HL-60/S4 (cell line): Measurements from ENCODE around the gene ARMS2.

Source experiments
- in situ Hi-C: fragments of 300-500 bp; cut with MboI; formaldehyde crosslinking; loops from 2 replicates; pipeline ENCODE4 v1.14.3; 2022; ENCODE audit warnings: low sequenced_read_pairs

Gene ARMS2

GRCh38 chr10:122449153-122449552 lies 5.3 kb upstream of the ARMS2 start:
- in situ Hi-C loops = loop anchor here (25.0 kb wide), 2 partner anchors 162 to 312 kb away; no protein-coding TSS in a partner anchor

- in situ Hi-C loops = no loop called here
Measured at GRCh38 chr10:122450353-122450990, 4.0 kb upstream of the ARMS2 start.

- in situ Hi-C loops = no loop called here
Measured at GRCh38 chr10:122454071-122454470, 382 bp upstream of the ARMS2 start.

DNA sequence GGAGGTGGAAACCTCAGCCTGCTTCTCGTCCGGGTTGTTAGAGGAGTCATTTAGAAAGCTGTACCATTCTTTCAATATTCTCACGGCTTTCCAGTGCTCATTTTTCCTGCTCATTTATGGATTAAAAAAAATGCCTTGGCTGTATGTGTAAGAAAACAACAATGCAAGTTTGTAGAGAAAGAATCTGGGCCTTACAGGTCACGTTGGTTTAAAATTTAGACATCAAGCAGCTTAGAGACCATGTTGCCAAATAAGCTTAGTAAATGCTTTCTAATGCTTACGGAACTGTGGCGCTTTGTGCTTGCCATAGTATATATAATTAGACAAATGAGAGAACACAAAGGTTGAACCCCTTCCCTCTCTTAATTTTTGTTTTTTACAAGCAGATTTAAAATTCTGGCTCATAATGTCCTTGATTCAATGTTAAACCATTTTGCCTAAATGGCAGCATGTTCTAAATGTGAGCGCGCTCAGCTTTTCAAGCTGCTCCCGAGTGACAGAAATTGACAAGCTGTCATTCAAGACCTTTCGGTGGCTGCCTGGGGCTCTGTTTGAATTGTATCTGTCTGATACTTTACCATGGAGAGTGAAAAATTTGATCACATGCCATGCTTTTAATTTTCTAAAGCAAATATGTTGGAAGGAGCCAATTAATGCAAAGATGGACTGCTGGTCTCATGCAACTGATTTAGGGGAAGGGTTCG lies 1.1 kb downstream of the ARMS2 start:
- in situ Hi-C loops = no loop called here

DNA sequence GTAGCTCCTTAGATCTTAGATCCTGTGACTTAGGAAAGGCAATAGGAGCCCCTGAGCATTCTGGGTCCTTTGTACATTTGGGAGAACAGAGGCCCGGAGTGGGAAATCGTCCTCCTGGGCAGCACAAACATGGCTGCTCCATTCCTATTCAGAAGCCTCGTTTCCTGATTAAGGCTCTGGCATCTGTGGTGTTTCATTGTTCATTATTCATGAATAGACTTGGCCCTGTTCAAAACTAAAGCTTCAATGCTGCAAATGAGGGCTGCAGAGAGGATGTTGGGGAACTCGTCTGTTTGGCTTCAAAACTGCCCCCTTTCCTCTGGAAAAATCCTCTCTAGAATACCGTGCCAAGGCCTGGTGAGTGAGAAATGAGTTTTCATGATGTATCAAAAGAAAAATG lies 3.5 kb downstream of the ARMS2 start:
- in situ Hi-C loops = no loop called here

DNA sequence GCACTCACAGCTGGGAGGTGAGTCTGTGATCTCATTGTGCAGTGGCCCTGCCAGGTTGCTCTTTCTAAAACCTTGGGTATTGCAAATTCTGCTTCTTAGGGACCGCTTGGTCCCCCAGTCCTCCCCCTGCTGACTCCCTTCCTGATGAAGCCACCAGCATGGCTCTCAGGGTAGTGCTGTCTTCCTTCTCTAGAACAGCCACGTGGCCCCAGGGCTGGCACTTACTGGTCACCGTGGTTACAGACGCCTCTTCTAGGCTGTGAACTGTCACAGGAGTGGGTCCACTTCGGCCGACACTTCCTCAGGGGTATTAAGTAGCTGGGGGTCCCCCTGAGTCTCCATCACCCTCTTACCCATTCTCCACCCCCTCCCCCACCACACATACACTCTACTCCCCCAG lies 4.2 kb downstream of the ARMS2 start:
- in situ Hi-C loops = no loop called here

DNA sequence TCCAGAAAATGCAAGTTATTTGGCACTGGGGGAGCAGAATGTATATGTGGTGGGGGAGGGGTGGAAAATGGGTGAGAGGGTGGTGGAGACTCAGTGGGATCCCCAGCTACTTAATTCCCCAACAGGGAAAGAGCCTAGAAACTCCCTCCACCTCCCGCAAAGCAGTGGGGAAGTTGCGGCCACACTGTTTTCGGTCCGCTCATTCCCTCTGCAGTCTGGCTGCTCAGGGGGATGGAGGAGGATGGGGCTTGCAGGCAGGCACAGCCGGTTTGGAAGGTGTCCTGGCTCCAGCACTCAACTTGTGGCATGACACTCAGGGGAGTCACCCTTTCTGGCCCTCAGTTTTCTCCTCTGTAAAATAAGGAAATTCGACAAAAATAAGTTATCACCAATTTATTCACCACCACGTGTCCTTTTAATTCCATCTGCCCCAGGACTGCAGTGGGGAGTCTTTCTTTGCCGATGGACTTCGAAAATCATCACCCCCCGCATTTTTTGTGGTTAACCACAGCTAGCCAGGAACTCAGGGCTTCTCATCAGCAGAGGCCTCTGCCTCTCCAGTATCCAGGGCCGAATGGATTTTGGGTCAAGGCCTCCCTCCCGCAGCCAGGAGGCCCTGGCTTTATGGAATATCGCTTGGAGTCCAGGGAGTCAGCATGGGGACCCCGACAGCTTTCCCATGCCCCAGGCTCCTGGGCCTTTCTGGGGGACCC lies 5.3 kb downstream of the ARMS2 start:
- in situ Hi-C loops = no loop called here

- in situ Hi-C loops = no loop called here
Measured at GRCh38 chr10:122460891-122461293, 6.4 kb downstream of the ARMS2 start.

- in situ Hi-C loops = no loop called here
Measured at GRCh38 chr10:122461367-122461728, 6.9 kb downstream of the ARMS2 start, which contains the start of gene HTRA1. Gene HTRA1, plus strand, starts transcription at chr10:122461553. Its CDS starts 100 bp downstream, at chr10:122461653.

DNA sequence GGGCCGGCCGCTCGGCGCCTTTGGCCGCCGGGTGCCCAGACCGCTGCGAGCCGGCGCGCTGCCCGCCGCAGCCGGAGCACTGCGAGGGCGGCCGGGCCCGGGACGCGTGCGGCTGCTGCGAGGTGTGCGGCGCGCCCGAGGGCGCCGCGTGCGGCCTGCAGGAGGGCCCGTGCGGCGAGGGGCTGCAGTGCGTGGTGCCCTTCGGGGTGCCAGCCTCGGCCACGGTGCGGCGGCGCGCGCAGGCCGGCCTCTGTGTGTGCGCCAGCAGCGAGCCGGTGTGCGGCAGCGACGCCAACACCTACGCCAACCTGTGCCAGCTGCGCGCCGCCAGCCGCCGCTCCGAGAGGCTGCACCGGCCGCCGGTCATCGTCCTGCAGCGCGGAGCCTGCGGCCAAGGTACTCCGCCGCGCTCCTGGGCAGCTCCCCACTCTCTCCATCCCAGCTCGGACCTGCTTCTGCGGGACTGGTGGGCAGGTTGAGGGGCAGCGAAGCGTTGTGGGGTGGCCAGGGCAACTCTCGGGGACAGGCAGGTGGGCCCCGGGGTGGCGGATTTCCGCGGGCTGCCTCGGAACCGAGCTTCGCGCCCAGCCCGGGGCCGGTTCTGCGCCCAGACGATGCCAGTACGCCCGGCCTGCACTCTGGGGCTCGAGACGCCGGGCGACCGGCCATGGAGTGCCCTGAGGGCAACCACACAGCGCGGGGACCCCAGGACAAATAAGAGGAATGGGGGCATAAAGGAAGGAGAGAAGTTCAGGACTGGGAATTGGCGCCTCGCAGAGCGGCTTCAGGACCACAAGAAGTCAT lies 7.5 kb downstream of the ARMS2 start:
- in situ Hi-C loops = no loop called here

GRCh38 chr10:122462533-122463465 lies 8.3 kb downstream of the ARMS2 start:
- in situ Hi-C loops = no loop called here

DNA sequence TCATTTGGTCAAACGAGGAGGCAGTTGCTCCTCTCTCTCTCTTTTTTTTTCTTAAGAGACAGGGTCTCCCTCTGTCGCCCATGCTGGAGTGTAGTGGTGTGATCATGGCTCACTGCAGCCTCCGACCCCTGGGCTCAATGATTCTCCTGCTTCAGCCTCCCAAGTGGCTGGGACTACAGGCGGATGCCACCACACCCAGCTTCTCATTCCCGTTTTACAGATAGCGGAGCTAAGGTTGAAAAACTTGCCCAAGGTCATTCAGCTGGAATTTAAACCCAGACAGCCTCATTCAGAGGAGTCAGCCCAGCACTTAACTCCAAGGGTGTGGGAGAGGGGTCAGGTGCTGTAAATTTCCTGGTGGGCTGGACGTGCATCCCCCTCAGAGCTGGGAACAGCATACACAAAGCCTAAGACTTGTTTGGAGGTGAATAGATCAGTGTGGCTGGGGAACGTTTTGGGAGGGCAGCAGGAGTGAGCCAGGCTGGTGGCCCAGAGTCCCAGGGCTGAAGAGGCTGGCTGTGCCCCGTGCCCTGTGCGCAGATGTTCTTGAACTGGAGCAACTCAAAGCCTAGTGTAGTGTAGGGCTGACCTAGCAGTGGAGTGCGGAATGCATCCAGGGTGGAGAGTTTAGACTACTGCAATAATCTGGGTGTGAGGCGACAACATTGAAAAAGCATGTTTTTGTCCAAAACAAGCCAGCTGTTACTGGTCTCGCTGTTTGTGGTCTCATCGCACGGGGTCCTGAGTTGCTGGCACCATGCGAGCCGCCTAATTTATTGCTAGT lies 9.2 kb downstream of the ARMS2 start:
- in situ Hi-C loops = no loop called here

DNA sequence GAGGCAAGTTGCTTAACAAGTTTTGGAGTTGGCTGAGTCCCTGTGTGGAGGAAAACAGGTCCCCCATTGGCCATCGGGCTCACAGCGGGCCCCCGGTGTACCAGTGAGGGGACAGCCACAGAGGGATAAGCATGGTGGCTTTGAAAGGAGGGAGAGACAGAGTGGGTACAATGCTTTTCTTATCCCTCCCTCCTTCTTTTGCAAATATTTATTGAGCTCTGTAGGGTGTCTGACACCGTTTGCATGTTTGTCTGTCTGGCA lies 9.7 kb downstream of the ARMS2 start:
- in situ Hi-C loops = no loop called here

GRCh38 chr10:122464586-122464985 lies 10.1 kb downstream of the ARMS2 start:
- in situ Hi-C loops = no loop called here

GRCh38 chr10:122465401-122466040 lies 11.1 kb downstream of the ARMS2 start:
- in situ Hi-C loops = no loop called here

GRCh38 chr10:122466951-122467381 lies 12.5 kb downstream of the ARMS2 start:
- in situ Hi-C loops = no loop called here

DNA sequence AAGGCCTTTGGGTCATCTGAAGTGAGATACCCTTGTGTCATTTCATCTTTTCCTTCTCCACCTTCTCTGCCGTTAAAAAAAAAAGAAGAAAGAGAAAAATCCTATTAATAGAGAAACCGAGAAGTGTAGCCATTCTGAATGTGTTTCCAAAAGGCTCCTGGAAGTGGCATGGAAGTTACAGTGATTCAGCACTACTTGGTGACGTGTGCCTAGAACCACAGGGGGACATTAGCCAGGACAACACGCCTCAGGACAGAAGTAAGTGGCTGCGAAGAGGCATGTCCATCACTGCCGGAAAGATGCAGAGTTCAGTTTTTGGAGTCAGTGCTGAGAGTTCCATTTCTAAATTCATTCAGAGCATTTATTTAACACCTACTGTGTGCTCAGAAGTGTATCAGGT lies 13.2 kb downstream of the ARMS2 start:
- in situ Hi-C loops = no loop called here

GRCh38 chr10:122468307-122468925 lies 14.0 kb downstream of the ARMS2 start:
- in situ Hi-C loops = no loop called here
